IMR-90 (cell line): ENCODE results near the gene ZNF692. TPM values are rescaled to one million over a fixed set of nuclear protein-coding genes. Genes with fewer than 3 reads are reported as not detected.

Experiments
- ATAC-seq: fragments of 200-7000 bp; cut with Tn5 transposase; 2 replicates; pipeline ENCODE4 v1.9.1; 2020; ENCODE audit warnings: low read depth, mild to moderate bottlenecking, moderate library complexity
- BruUV-seq: library from RNA; stranded (reverse); fragments of 400-500 nt; replicated peaks from 2 replicates; lab custom pipeline; 2021; lab: Mats Ljungman, UMichigan
- CTCF ChIA-PET: fragments of 300-600 bp; formaldehyde crosslinking; extraction: SDS; loops from one replicate; lab custom pipeline; 2021; ENCODE audit warnings: antibody characterized with exemption; lab: Yijun Ruan, JAX
- POLR2A ChIA-PET: fragments of 300-600 bp; sonication (Branson Sonifier 250); formaldehyde crosslinking; loops from one replicate; lab custom pipeline; 2022; ENCODE audit warnings: antibody characterized with exemption; ENCODE audit not compliant: unreplicated experiment; lab: Charles Lee
- DNase-seq: peaks from one replicate; pipeline ENCODE4 v3.0.0; 2013
- H2AFZ ChIP-seq: replicated peaks from 2 replicates; pipeline ENCODE3; 2013; ENCODE audit warnings: low read length, mild to moderate bottlenecking; ENCODE audit not compliant: poor library complexity
- H2AK5ac ChIP-seq: 2 replicates; pipeline ENCODE4 v1.6.1; 2013; ENCODE audit warnings: low read depth, low read length, inconsistent platforms
- H2AK9ac ChIP-seq: replicated peaks from 2 replicates; pipeline ENCODE3; 2013; ENCODE audit warnings: mild to moderate bottlenecking, low read depth, low read length, moderate library complexity; ENCODE audit not compliant: poor library complexity
- H2BK120ac ChIP-seq: 2 replicates; pipeline ENCODE4 v1.6.1; 2013; ENCODE audit warnings: low read depth, low read length, inconsistent platforms
- H2BK15ac ChIP-seq: 3 replicates; pipeline ENCODE4 v1.6.1; 2013; ENCODE audit warnings: low read depth, low read length, inconsistent platforms
- H2BK20ac ChIP-seq: 2 replicates; pipeline ENCODE4 v1.6.1; 2013; ENCODE audit warnings: low read depth, mild to moderate bottlenecking, inconsistent platforms, low read length, moderate library complexity
- H2BK5ac ChIP-seq: 2 replicates; pipeline ENCODE4 v1.6.1; 2013; ENCODE audit warnings: mild to moderate bottlenecking, low read depth, low read length, inconsistent platforms; ENCODE audit not compliant: poor library complexity, severe bottlenecking
- H3K14ac ChIP-seq: replicated peaks from 2 replicates; pipeline ENCODE4 v1.6.1; 2013; ENCODE audit warnings: low read depth, low read length, inconsistent platforms
- H3K18ac ChIP-seq: 2 replicates; pipeline ENCODE4 v1.6.1; 2013; ENCODE audit warnings: low read depth, low read length, control low read depth
- H3K23ac ChIP-seq: 2 replicates; pipeline ENCODE4 v1.6.1; 2013; ENCODE audit warnings: low read depth, low read length, inconsistent platforms
- H3K27ac ChIP-seq: 2 replicates; pipeline ENCODE4 v1.5.1; 2013; ENCODE audit warnings: mild to moderate bottlenecking, control low read depth, low read length; ENCODE audit not compliant: insufficient read depth
- H3K27me3 ChIP-seq: 2 replicates; pipeline ENCODE4 v1.6.1; 2013; ENCODE audit warnings: low read length; ENCODE audit not compliant: control insufficient read depth, insufficient read depth
- H3K36me3 ChIP-seq: 2 replicates; pipeline ENCODE4 v1.6.1; 2013; ENCODE audit warnings: low read length, mixed read lengths; ENCODE audit not compliant: control insufficient read depth, insufficient read depth
- H3K4ac ChIP-seq: 2 replicates; pipeline ENCODE4 v1.6.1; 2013; ENCODE audit warnings: low read depth, low read length, inconsistent platforms
- H3K4me1 ChIP-seq: 2 replicates; pipeline ENCODE4 v1.6.1; 2013; ENCODE audit warnings: low read length, mixed read lengths; ENCODE audit not compliant: control insufficient read depth, insufficient read depth
- H3K4me2 ChIP-seq: 2 replicates; pipeline ENCODE4 v1.6.1; 2013; ENCODE audit warnings: low read depth, mild to moderate bottlenecking, control low read depth, low read length, moderate library complexity
- H3K4me3 ChIP-seq: 2 replicates; pipeline ENCODE4 v1.5.1; 2013; ENCODE audit warnings: low read depth, mild to moderate bottlenecking, control low read depth, low read length, moderate library complexity; ENCODE audit not compliant: insufficient read depth
- H3K56ac ChIP-seq: 2 replicates; pipeline ENCODE4 v1.6.1; 2013; ENCODE audit warnings: low read length, inconsistent platforms; ENCODE audit not compliant: insufficient read depth; ENCODE audit errors: extremely low read depth
- H3K79me1 ChIP-seq, 2 experiments: 2 replicates each; pipeline ENCODE4 v1.6.1; 2013; ENCODE audit warnings: low read length in 2 of 2, inconsistent platforms in 1 of 2, low read depth in 1 of 2
- H3K9ac ChIP-seq: 2 replicates; pipeline ENCODE4 v1.6.1; 2013; ENCODE audit warnings: low read depth, low read length, control low read depth
- H3K9me1 ChIP-seq: 2 replicates; pipeline ENCODE4 v1.6.1; 2013; ENCODE audit warnings: low read length, inconsistent platforms; ENCODE audit not compliant: insufficient read depth
- H3K9me3 ChIP-seq: 2 replicates; pipeline ENCODE4 v1.6.1; 2013; ENCODE audit warnings: low read length; ENCODE audit not compliant: control insufficient read depth, insufficient read depth
- H4K20me1 ChIP-seq: 2 replicates; pipeline ENCODE4 v1.6.1; 2013; ENCODE audit warnings: low read length, inconsistent platforms; ENCODE audit not compliant: insufficient read depth
- H4K5ac ChIP-seq: 2 replicates; pipeline ENCODE4 v1.6.1; 2013; ENCODE audit warnings: mild to moderate bottlenecking, low read depth, low read length, control low read depth
- H4K8ac ChIP-seq, 2 experiments: 2 replicates each; pipeline ENCODE4 v1.6.1; 2013; ENCODE audit warnings: low read depth in 2 of 2, low read length in 2 of 2, control low read depth in 1 of 2, inconsistent platforms in 1 of 2
- H4K91ac ChIP-seq: 2 replicates; pipeline ENCODE4 v1.6.1; 2013; ENCODE audit warnings: low read depth, low read length, inconsistent platforms; ENCODE audit not compliant: insufficient read depth
- BHLHE40 ChIP-seq: fragments of 150-350 bp; IDR thresholded peaks from 2 replicates; pipeline ENCODE4 v1.6.1; 2016; ENCODE audit warnings: mild to moderate bottlenecking, low read depth, low read length
- CEBPB ChIP-seq: IDR thresholded peaks from 2 replicates; pipeline ENCODE4 v1.6.1; 2012; ENCODE audit warnings: low read depth, low read length, improper control_type of control experiment
- CHD1 ChIP-seq: IDR thresholded peaks from 2 replicates; pipeline ENCODE4 v1.6.1; 2012; ENCODE audit warnings: low read depth, low read length, improper control_type of control experiment
- CTCF ChIP-seq: conservative IDR thresholded peaks from 2 replicates; pipeline ENCODE4 v1.5.1; 2012; ENCODE audit warnings: mild to moderate bottlenecking, low read depth, low read length, improper control_type of control experiment
- ELK1 ChIP-seq: fragments of 150-350 bp; IDR thresholded peaks from 2 replicates; pipeline ENCODE4 v1.6.1; 2016; ENCODE audit warnings: low read depth, mild to moderate bottlenecking, low read length, moderate library complexity, borderline replicate concordance
- FOS ChIP-seq: fragments of 150-350 bp; IDR thresholded peaks from 2 replicates; pipeline ENCODE4 v1.6.1; 2016; ENCODE audit warnings: low read depth, low read length
- MAZ ChIP-seq: IDR thresholded peaks from 2 replicates; pipeline ENCODE4 v1.6.1; 2012; ENCODE audit warnings: low read depth, mild to moderate bottlenecking, low read length, improper control_type of control experiment, moderate library complexity, borderline replicate concordance
- MXI1 ChIP-seq: IDR thresholded peaks from 2 replicates; pipeline ENCODE4 v1.6.1; 2012; ENCODE audit warnings: low read depth, mild to moderate bottlenecking, low read length, moderate library complexity, borderline replicate concordance
- POLR2A ChIP-seq: IDR thresholded peaks from 2 replicates; pipeline ENCODE4 v1.6.1; 2012; ENCODE audit warnings: mild to moderate bottlenecking, low read depth, low read length
- RAD21 ChIP-seq: IDR thresholded peaks from 2 replicates; pipeline ENCODE4 v1.6.1; 2012; ENCODE audit warnings: low read length, improper control_type of control experiment
- RCOR1 ChIP-seq: IDR thresholded peaks from 2 replicates; pipeline ENCODE4 v1.6.1; 2012; ENCODE audit warnings: mild to moderate bottlenecking, low read length, improper control_type of control experiment; ENCODE audit not compliant: insufficient replicate concordance
- RFX5 ChIP-seq: IDR thresholded peaks from 2 replicates; pipeline ENCODE4 v1.8.0; 2012; ENCODE audit warnings: low read depth, mild to moderate bottlenecking, low read length, moderate library complexity
- SMC3 ChIP-seq: fragments of 150-350 bp; IDR thresholded peaks from 2 replicates; pipeline ENCODE4 v1.6.1; 2016; ENCODE audit warnings: low read depth, mild to moderate bottlenecking, antibody characterized with exemption, low read length, moderate library complexity
- USF2 ChIP-seq: fragments of 150-350 bp; IDR thresholded peaks from 2 replicates; pipeline ENCODE4 v1.6.1; 2017; ENCODE audit warnings: mild to moderate bottlenecking, antibody characterized with exemption, low read length, low read depth
- WGBS, 2 experiments: methylation state at CpG; one replicate each; pipeline versions ENCODE4 v1.1.5 to v1.1.7; 2013; ENCODE audit warnings: missing lambda C conversion rate in 2 of 2; ENCODE audit not compliant: insufficient read length in 1 of 2; ENCODE audit errors: extremely low coverage in 2 of 2; 5-methylcytosine and 5-hydroxymethylcytosine counted together
- dilution Hi-C: fragments of 300-500 bp; cut with HindIII; formaldehyde crosslinking; loops from one replicate; pipeline ENCODE4 v1.14.3; 2018; ENCODE audit warnings: low sequenced_read_pairs; ENCODE audit not compliant: unreplicated experiment
- in situ Hi-C: fragments of 300-500 bp; cut with MboI; formaldehyde crosslinking; loops from 3 replicates; pipeline ENCODE4 v1.14.3; 2019; ENCODE audit warnings: low sequenced_read_pairs, inconsistent platforms, mixed read lengths
- intact Hi-C: fragments of 100-400 bp; cut with micrococcal nuclease; formaldehyde crosslinking; loops from 2 replicates; pipeline ENCODE4 v1.10.0; 2022
- polyA plus RNA-seq, 3 experiments: library from polyadenylated mRNA; depleted of rRNA; stranded (reverse); fragments of >200 nt; gene quantifications; 2 replicates each; pipeline ENCODE4 v1.2.3, GENCODE V29; 2012; ENCODE audit warnings: low replicate concordance in 1 of 3
- total RNA-seq: library from RNA; depleted of rRNA; stranded (reverse); fragments of >200 nt; gene quantifications from 2 replicates; pipeline ENCODE4 v1.2.3, GENCODE V29; 2012

The ZNF692 gene
- total and polyA plus RNA-seq, 2 of the 4 experiments (the other 2 are of a cell fraction): 7.3 to 50.4 TPM

GRCh38 chr1:248873409-248873992, 14.6 kb upstream of the ZNF692 start:
- 1% methylated on average over 14 of the region's 41 CpGs; no CpG with 5 or more reads in 1 of the 2 experiments for WGBS, 2 experiments
- peak overlapping the region; percentile 61 for H3K4me3 ChIP-seq
- no peaks in the 10 kb centered on the region for H3K27me3 ChIP-seq
- peak overlapping the region; percentile 93 for H2AFZ ChIP-seq
- DNase-seq: peak; percentile 94
- no peak overlapping the region for H2BK15ac ChIP-seq
- peak overlapping the region in 1 of 2 experiments; percentile 7; a peak in 1 of 4 replicates for H4K8ac ChIP-seq
- H3K23ac ChIP-seq: peak overlapping the region; percentile 94
- in situ Hi-C loops (no loop called here), intact Hi-C loops (loop anchor here (1.0 kb wide), 3 partner anchors 33 to 47 kb away; partner anchors contain the start of genes PGBD2 and ZNF672), dilution Hi-C loops (no loop called here)
- peak overlapping the region; percentile 97 for H3K4me2 ChIP-seq
- 0 out of 2 replicates have a peak overlapping the region, but pooled peaks have one; percentile 3 for H2BK120ac ChIP-seq
- H2BK5ac ChIP-seq: peak overlapping the region; percentile 1
- H3K36me3 ChIP-seq: no peaks in the 10 kb centered on the region
- no peak overlapping the region for H4K5ac ChIP-seq
- H2AK5ac ChIP-seq: no peak overlapping the region
- no peak overlapping the region for H3K56ac ChIP-seq
- H3K4me1 ChIP-seq: no peaks in the 10 kb centered on the region
- BruUV-seq: no TSS peak
- H3K79me1 ChIP-seq: no peaks in the 10 kb centered on the region
- H4K91ac ChIP-seq: no peak overlapping the region
- no peaks in the 10 kb centered on the region; the same call in 1 of the 2 replicates for H3K9me1 ChIP-seq
- no peak overlapping the region for H2BK20ac ChIP-seq
- H3K4ac ChIP-seq: no peak overlapping the region
- ATAC-seq: peak; percentile 86
- CTCF ChIA-PET: interaction anchor here (0.6 to 1.7 kb wide), 3 partner anchors 12 to 1966 kb away, joined by 3 to 5 read pairs (median 3); no protein-coding TSS in a partner anchor
- H3K9me3 ChIP-seq: no peaks in the 10 kb centered on the region
- no peak overlapping the region for H3K18ac ChIP-seq
- peak overlapping the region; percentile 59 for H3K9ac ChIP-seq
- POLR2A ChIA-PET: no interaction called here
- H2AK9ac ChIP-seq: peak overlapping the region; percentile 10
- peaks cover 10% of the 10 kb centered on the region for H4K20me1 ChIP-seq
- peak overlapping the region; percentile 15 for H3K27ac ChIP-seq
- H3K14ac ChIP-seq: peak overlapping the region; percentile 35; the same call in 1 of the 2 replicates
- TF ChIP-seq RCOR1: no peak
- TF ChIP-seq MAZ: peak; percentile 23; the same call in 1 of the 2 replicates
- no peak for TF ChIP-seq CHD1
- TF ChIP-seq FOS: peak; percentile 96
- 0 out of 2 replicates have a peak, but pooled peaks have one; percentile 50 for TF ChIP-seq POLR2A
- 0 out of 2 replicates have a peak, but pooled peaks have one; percentile 15 for TF ChIP-seq CTCF
- no peak for TF ChIP-seq MXI1
- TF ChIP-seq RAD21: 0 out of 2 replicates have a peak, but pooled peaks have one; percentile 7
- peak; percentile 50 for TF ChIP-seq BHLHE40
- TF ChIP-seq CEBPB: 0 out of 2 replicates have a peak, but pooled peaks have one; percentile 1
- TF ChIP-seq RFX5: no peak
- no peak; the same call in 1 of the 2 replicates for TF ChIP-seq SMC3
- no peak for TF ChIP-seq ELK1
- peak; percentile 14; the same call in 1 of the 2 replicates for TF ChIP-seq USF2
